ENCODE measurements around the gene GRIA1.

- TF ChIP-seq, protein P1, sequence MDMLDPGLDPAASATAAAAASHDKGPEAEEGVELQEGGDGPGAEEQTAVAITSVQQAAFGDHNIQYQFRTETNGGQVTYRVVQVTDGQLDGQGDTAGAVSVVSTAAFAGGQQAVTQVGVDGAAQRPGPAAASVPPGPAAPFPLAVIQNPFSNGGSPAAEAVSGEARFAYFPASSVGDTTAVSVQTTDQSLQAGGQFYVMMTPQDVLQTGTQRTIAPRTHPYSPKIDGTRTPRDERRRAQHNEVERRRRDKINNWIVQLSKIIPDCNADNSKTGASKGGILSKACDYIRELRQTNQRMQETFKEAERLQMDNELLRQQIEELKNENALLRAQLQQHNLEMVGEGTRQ (CRISPR knock-in tag; IDR thresholded peaks at IDR 0.05): no peak
- TF ChIP-seq IRF2 (CRISPR knock-in tag; IDR thresholded peaks at IDR 0.05; ENCODE audit: borderline replicate concordance, low read depth): no peak
- TF ChIP-seq, protein P2, sequence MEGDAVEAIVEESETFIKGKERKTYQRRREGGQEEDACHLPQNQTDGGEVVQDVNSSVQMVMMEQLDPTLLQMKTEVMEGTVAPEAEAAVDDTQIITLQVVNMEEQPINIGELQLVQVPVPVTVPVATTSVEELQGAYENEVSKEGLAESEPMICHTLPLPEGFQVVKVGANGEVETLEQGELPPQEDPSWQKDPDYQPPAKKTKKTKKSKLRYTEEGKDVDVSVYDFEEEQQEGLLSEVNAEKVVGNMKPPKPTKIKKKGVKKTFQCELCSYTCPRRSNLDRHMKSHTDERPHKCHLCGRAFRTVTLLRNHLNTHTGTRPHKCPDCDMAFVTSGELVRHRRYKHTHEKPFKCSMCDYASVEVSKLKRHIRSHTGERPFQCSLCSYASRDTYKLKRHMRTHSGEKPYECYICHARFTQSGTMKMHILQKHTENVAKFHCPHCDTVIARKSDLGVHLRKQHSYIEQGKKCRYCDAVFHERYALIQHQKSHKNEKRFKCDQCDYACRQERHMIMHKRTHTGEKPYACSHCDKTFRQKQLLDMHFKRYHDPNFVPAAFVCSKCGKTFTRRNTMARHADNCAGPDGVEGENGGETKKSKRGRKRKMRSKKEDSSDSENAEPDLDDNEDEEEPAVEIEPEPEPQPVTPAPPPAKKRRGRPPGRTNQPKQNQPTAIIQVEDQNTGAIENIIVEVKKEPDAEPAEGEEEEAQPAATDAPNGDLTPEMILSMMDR (IDR thresholded peaks at IDR 0.05): no peak
- TF ChIP-seq NFE2L1 (CRISPR knock-in tag; IDR thresholded peaks at IDR 0.05): no peak
- TF ChIP-seq, protein P3, sequence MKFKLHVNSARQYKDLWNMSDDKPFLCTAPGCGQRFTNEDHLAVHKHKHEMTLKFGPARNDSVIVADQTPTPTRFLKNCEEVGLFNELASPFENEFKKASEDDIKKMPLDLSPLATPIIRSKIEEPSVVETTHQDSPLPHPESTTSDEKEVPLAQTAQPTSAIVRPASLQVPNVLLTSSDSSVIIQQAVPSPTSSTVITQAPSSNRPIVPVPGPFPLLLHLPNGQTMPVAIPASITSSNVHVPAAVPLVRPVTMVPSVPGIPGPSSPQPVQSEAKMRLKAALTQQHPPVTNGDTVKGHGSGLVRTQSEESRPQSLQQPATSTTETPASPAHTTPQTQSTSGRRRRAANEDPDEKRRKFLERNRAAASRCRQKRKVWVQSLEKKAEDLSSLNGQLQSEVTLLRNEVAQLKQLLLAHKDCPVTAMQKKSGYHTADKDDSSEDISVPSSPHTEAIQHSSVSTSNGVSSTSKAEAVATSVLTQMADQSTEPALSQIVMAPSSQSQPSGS (CRISPR knock-in tag; IDR thresholded peaks at IDR 0.05; ENCODE audit: borderline replicate concordance, low read depth): no peak
Observed at GRCh38 chr5:153584960-153585359, 94.5 kb downstream of the GRIA1 start.

All from WTC11 (cell line).